Vagina (tissue), 2 donors: Measurements from ENCODE around the gene CENPX.

Experiments used
- POLR2AphosphoS5 ChIP-seq, 2 donors: sonication (generic); formaldehyde crosslinking; IDR thresholded peaks; one replicate each; pipeline ENCODE4 v1.9.0; 2017; ENCODE audit warnings: antibody characterized with exemption in 2 of 2, mild to moderate bottlenecking in 2 of 2, low read depth in 1 of 2; ENCODE audit not compliant: insufficient read depth in 1 of 2
- TF ChIP-seq, protein P1 (sequence below), 3 experiments: fragments of 450-650 bp in 2 of 3; fragments of 200-600 bp in 1 of 3; sonication (generic) in 1 of 3; IDR thresholded peaks; one replicate each; pipeline ENCODE4 v1.5.1; 2017 to 2019; ENCODE audit warnings: antibody characterized with exemption in 3 of 3, mild to moderate bottlenecking in 2 of 3, moderate library complexity in 2 of 3

DNA sequence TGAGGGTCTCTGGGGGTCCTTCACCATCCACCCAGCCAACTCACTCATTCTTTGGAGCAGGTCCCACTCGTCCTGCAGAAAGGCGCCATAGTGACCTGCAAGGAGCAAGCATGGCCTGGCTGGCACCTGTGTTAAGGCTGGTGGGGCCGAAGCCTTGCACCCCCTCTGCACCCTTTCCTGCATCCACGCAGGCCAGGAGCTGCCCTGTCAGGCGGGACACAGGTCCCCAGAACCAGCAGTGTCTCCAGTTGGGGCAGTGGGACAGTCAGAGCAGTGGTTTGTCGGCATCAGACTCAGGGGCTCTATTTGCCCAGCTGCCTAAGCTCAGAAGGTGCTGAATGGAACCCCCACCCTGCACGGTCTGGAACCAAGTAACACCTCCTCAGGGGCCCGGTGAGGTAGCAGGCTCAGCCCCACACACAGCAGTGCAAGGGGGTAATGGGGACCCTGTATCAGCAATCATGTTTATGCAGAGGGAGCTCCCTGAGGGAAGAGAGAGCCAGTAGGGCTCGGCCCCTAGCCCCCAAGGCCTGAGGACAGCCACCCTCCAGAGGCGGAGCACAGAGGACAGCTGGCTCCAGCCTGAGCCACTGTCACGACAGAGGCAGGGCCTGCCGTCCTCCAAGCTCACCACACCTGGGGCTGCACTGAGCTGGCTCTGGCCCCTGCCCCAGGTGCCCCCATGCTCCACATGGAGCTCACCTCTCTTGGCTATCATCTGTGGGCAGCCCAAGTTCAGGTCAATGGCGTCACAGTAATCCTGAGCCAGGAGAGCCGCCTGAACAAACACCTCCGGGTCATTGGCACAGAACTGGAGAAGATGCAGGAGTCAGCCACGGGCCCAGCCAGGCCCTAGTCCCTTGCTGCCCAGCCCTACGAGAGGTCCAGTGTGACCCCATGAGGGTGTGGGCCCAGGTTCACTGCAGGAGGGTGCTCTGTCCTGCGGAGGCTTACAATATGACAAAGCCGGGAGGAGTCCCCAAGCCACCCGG, 41.0 kb upstream of the CENPX start:
- TF ChIP-seq, protein P1, sequence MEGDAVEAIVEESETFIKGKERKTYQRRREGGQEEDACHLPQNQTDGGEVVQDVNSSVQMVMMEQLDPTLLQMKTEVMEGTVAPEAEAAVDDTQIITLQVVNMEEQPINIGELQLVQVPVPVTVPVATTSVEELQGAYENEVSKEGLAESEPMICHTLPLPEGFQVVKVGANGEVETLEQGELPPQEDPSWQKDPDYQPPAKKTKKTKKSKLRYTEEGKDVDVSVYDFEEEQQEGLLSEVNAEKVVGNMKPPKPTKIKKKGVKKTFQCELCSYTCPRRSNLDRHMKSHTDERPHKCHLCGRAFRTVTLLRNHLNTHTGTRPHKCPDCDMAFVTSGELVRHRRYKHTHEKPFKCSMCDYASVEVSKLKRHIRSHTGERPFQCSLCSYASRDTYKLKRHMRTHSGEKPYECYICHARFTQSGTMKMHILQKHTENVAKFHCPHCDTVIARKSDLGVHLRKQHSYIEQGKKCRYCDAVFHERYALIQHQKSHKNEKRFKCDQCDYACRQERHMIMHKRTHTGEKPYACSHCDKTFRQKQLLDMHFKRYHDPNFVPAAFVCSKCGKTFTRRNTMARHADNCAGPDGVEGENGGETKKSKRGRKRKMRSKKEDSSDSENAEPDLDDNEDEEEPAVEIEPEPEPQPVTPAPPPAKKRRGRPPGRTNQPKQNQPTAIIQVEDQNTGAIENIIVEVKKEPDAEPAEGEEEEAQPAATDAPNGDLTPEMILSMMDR (IDR thresholded peaks at IDR 0.05), result no peak
- no peak for TF ChIP-seq POLR2AphosphoS5 (IDR thresholded peaks at IDR 0.05; ENCODE audit: insufficient read depth in 1 of 2, low read depth in 1 of 2)
